Transverse colon (tissue), 4 donors: Measurements from ENCODE around the gene RAF1. TPM values are rescaled to one million over a fixed set of nuclear protein-coding genes. Genes with fewer than 3 reads are reported as not detected.
A peak's percentile ranks its signal among the peaks of the same experiment; 100 is the strongest.

Experiments
- DNase-seq: peaks from one replicate; pipeline ENCODE4 v3.0.0-alpha.2; 2019
- H3K27ac ChIP-seq, 4 donors: fragments of 200-600 bp; sonication (generic); 2 replicates each; pipeline ENCODE4 v1.5.1; 2016 to 2018; ENCODE audit warnings: inconsistent platforms in 4 of 4
- H3K27me3 ChIP-seq: fragments of 200-600 bp; sonication (generic); 2 replicates; pipeline ENCODE4 v1.5.1; 2017; ENCODE audit warnings: inconsistent platforms
- H3K36me3 ChIP-seq, 4 donors: fragments of 200-600 bp; sonication (generic); 2 replicates each; pipeline ENCODE4 v1.5.1; 2017 to 2019; ENCODE audit warnings: inconsistent platforms in 4 of 4
- H3K4me1 ChIP-seq, 4 donors: fragments of 200-600 bp; sonication (generic); 2 replicates each; pipeline ENCODE4 v1.5.1; 2017 to 2020; ENCODE audit warnings: inconsistent platforms in 4 of 4
- H3K4me3 ChIP-seq, 4 donors: fragments of 200-600 bp; sonication (generic); 1 replicate in 1 of 4; 2 replicates in 3 of 4; pipeline versions ENCODE4 v1.5.1 to v1.6.1; 2017 to 2019; ENCODE audit warnings: inconsistent platforms in 4 of 4
- H3K9me3 ChIP-seq, 2 donors: fragments of 200-600 bp; sonication (generic); 2 replicates each; pipeline ENCODE4 v1.5.1; 2017 to 2019; ENCODE audit warnings: inconsistent platforms in 2 of 2
- CTCF ChIP-seq, 5 experiments: fragments of 200-600 bp in 3 of 5; fragments of 450-650 bp in 2 of 5; sonication (generic) in 3 of 5; IDR thresholded peaks; 1 replicate in 2 of 5; 2 replicates in 3 of 5; pipeline ENCODE4 v1.5.1; 2016 to 2017; ENCODE audit warnings: antibody characterized with exemption in 5 of 5, inconsistent platforms in 3 of 5, mild to moderate bottlenecking in 2 of 5, moderate library complexity in 1 of 5
- EP300 ChIP-seq: sonication (generic); formaldehyde crosslinking; IDR thresholded peaks from one replicate; pipeline ENCODE4 v1.6.1; 2017; ENCODE audit warnings: antibody characterized with exemption, low read depth
- POLR2A ChIP-seq: fragments of 450-650 bp; IDR thresholded peaks from one replicate; pipeline ENCODE4 v1.6.1; 2016; ENCODE audit warnings: antibody characterized with exemption, mild to moderate bottlenecking, moderate library complexity
- POLR2AphosphoS5 ChIP-seq, 3 donors: sonication (generic); formaldehyde crosslinking; IDR thresholded peaks; one replicate each; pipeline ENCODE4 v1.6.1; 2016; ENCODE audit warnings: antibody characterized with exemption in 3 of 3
- WGBS, 2 donors: methylation state at CpG; one replicate each; pipeline ENCODE4 v1.1.5; 2018; ENCODE audit warnings: low coverage in 1 of 2; 5-methylcytosine and 5-hydroxymethylcytosine counted together
- in situ Hi-C, 4 donors: fragments of 200-750 bp; cut with MboI; loops; one replicate each; pipeline versions ENCODE4 v1.15.0 to v1.15.1; 2017; ENCODE audit warnings: low sequenced_read_pairs in 3 of 4, low pct_ligation_motif_present in 1 of 4, low pct_unique_long_range_greater_than_20kb in 1 of 4
- intact Hi-C: fragments of 100-400 bp; cut with DNase I; formaldehyde crosslinking; loops from one replicate; pipeline ENCODE4 v1.15.1; 2023; ENCODE audit warnings: low total_unique reads
- total RNA-seq, 4 donors: library from RNA; depleted of rRNA; stranded (reverse); fragments of >200 nt; gene quantifications; one replicate each; pipeline ENCODE4 v1.1.0, GENCODE V29; 2016

RAF1 gene
- total RNA-seq, 4 donors from 2014 or later: 98.4 to 283 (median 132) TPM

GRCh38 chr3:12707449-12707848, 43.5 kb upstream of the RAF1 start:
- 93% methylated on average over 2 of the region's 2 CpGs; no CpG with 5 or more reads in 1 of the 2 donors for WGBS, 2 donors
- in situ Hi-C loops: loop anchor here in 2 of 4 donors (25.0 kb wide), 2 partner anchors 145 to 570 kb away; partner anchors contain the start of gene MKRN2 (in 1 of the 2)
- DNase-seq: no peak
- no peak for TF ChIP-seq POLR2A
- no peak for TF ChIP-seq EP300
- TF ChIP-seq POLR2AphosphoS5 (IDR thresholded peaks at IDR 0.05): no peak
- no peak for TF ChIP-seq CTCF (IDR thresholded peaks at IDR 0.05)
- H3K4me1 ChIP-seq: peaks cover 0 to 5% (median 0%) of the 10 kb centered on the region in 4 donors
- H3K27me3 ChIP-seq: no peaks in the 10 kb centered on the region
- no peak overlapping the region for H3K4me3 ChIP-seq
- no peaks in the 10 kb centered on the region for H3K36me3 ChIP-seq
- intact Hi-C loops: no loop called here
- H3K9me3 ChIP-seq: no peaks in the 10 kb centered on the region
- no peak overlapping the region for H3K27ac ChIP-seq

DNA sequence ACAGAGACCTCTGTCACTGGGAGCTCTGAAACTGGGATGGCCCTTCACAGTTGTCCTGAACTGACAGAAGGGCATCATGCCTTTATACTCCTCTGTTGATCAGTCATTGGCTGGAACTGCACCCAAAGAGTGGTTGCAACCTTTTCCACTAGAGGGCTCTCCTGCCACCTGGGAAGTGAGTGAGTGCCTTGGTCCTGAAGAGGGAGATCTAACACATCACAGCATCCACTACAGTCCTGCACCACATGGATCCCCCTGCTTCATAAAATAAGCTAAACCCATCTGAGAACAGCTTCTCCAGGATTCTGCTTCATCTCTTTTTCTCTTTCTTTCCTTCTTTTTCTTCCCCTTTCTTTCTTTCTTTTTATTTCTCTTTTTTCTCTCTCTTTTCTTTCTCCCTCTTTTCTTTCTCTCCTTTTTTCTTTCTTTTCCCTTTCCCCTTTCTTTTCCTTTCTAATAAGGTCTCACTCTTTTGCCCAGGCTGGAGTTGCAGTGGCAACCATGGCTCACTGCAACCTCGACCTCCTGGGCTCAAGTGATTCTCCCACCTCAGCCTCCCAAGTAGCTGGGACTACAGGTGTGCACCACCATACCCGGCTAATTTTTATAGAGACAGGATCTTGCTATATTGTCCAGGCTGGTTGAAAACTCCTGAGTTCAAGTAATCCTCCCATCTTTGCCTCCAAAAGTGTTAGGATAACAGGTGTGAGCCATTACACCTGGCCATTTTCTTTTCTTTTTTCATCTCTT, 42.8 kb upstream of the RAF1 start:
- Histone ChIP-seq H3K36me3 (no peaks in the 10 kb centered on the region), H3K4me3 (no peak overlapping the region), H3K27me3 (no peaks in the 10 kb centered on the region), H3K9me3 (no peaks in the 10 kb centered on the region), H3K4me1 (peaks cover 0 to 5% (median 0%) of the 10 kb centered on the region in 4 donors), H3K27ac (no peak overlapping the region)
- intact Hi-C loops: no loop called here
- TF ChIP-seq CTCF (IDR thresholded peaks at IDR 0.05) (peak; percentile 56 to 72 (median 64)), POLR2AphosphoS5 (IDR thresholded peaks at IDR 0.05) (no peak), POLR2A (no peak)
- DNase-seq: peak; percentile 69
- 80 to 92% methylated on average over 2 of the region's 2 CpGs for WGBS, 2 donors
- in situ Hi-C loops: loop anchor here in 2 of 4 donors (25.0 kb wide), 2 partner anchors 144 to 569 kb away; partner anchors contain the start of gene MKRN2 (in 1 of the 2)

DNA sequence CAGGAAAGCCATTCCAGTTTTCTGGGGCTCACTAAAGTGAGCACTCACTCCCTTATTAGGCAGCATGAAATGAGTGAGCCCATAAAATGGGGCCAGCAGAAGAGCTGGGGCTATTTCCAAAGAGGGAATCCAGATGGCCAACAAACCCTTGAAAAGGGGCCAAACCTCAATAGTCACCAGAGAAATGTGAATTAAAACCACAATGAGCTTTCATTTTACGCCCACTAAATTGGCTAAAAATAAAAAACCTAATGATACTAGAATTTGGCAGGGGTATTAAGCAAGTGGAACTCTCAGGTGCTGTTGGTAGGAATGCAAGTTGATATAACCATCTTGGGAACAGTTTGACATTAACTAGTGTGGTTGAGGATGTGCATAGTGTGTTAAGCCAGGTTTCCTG, 42.1 kb upstream of the RAF1 start:
- 33 to 54% methylated on average over 1 of the region's 1 CpG for WGBS, 2 donors
- in situ Hi-C loops: loop anchor here in 2 of 4 donors (25.0 kb wide), 2 partner anchors 144 to 569 kb away; partner anchors contain the start of gene MKRN2 (in 1 of the 2)
- intact Hi-C loops: no loop called here

More for the DNA sequence above, 42.1 kb upstream of the RAF1 start:
- Histone ChIP-seq H3K4me1 (peaks cover 0 to 5% (median 0%) of the 10 kb centered on the region in 4 donors), H3K36me3 (no peaks in the 10 kb centered on the region), H3K27ac (no peak overlapping the region), H3K9me3 (no peaks in the 10 kb centered on the region), H3K4me3 (no peak overlapping the region), H3K27me3 (no peaks in the 10 kb centered on the region)
- TF ChIP-seq EP300 (no peak), POLR2AphosphoS5 (IDR thresholded peaks at IDR 0.05) (no peak), CTCF (IDR thresholded peaks at IDR 0.05) (no peak), POLR2A (no peak)
- DNase-seq: no peak
